OCI-LY7 (cell line): Measurements from ENCODE around the gene GOSR1.
"Not testable (repeated sequence)": the region's sequence is repeated elsewhere in the genome, so short reads cannot be mapped to it uniquely, and the experiment has no call there.

Source experiments
- EZH2phosphoT487 ChIP-seq: fragments of 200-600 bp; sonication (generic); IDR thresholded peaks from 2 replicates; pipeline ENCODE4 v1.6.1; 2018; ENCODE audit warnings: low read depth, borderline replicate concordance, mild to moderate bottlenecking, mixed run types, antibody characterized with exemption, low read length, moderate library complexity, mixed read lengths
- TF ChIP-seq, protein P1 (sequence below): fragments of 200-600 bp; sonication (generic); conservative IDR thresholded peaks from 2 replicates; pipeline ENCODE4 v1.5.1; 2014; ENCODE audit warnings: mild to moderate bottlenecking, antibody characterized with exemption, low read length, moderate library complexity, mixed read lengths

DNA sequence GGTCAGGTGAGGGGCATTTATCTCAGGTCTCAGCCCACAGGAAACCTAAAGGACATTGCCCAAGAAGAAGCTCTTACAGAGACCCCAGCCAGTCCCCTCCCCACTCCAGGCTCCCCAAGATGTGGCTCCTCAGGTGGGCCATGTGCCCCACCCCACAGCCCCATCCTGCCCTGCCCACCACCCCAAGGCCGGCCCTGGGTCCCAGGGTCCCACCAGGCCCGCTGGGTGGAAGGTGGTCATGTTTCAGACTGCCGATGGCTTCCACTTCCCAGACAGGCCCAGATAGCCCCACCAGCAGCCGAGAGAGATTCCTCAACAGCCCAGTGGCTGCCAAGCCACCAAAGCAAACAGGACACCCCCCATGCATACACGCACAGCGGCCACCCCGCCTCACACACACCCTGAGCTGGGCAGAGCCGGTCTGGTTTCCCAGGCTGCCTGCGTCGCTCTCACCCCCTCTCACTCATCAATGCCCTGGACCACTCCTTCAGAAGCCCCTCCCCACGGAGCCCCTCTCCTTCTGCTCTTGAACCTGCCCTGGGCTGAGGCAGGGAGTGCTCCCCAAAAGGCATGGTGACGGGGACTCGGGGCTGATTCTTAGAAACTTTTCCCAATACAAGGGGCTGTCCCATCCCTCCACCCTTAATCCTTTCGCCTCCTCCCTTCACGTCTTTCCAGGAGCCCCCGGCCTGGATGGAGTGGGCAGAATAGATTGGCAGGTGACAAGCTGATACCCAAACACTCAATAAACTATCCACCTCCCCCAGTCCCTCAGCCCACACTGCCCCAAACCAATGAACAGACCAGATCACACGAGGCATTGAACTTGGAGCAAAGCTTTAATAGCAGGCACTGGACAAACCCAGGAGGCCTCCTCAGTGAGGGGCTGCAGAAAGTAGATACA lies 95.7 kb downstream of the GOSR1 start:
- TF ChIP-seq, protein P1, sequence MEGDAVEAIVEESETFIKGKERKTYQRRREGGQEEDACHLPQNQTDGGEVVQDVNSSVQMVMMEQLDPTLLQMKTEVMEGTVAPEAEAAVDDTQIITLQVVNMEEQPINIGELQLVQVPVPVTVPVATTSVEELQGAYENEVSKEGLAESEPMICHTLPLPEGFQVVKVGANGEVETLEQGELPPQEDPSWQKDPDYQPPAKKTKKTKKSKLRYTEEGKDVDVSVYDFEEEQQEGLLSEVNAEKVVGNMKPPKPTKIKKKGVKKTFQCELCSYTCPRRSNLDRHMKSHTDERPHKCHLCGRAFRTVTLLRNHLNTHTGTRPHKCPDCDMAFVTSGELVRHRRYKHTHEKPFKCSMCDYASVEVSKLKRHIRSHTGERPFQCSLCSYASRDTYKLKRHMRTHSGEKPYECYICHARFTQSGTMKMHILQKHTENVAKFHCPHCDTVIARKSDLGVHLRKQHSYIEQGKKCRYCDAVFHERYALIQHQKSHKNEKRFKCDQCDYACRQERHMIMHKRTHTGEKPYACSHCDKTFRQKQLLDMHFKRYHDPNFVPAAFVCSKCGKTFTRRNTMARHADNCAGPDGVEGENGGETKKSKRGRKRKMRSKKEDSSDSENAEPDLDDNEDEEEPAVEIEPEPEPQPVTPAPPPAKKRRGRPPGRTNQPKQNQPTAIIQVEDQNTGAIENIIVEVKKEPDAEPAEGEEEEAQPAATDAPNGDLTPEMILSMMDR: not testable (repeated sequence)
- not testable (repeated sequence) for TF ChIP-seq EZH2phosphoT487
